HCT116 (cell line): Measurements from ENCODE around the gene ARMH3. TPM values are rescaled to one million over a fixed set of nuclear protein-coding genes. Genes with fewer than 3 reads are reported as not detected.

ENCODE experiments used
- ATAC-seq: fragments of 200-7000 bp; cut with Tn5 transposase; 2 replicates; pipeline ENCODE4 v1.9.1; 2020; ENCODE audit warnings: mild to moderate bottlenecking, moderate library complexity
- BruUV-seq: library from RNA; stranded (reverse); fragments of 400-500 nt; replicated peaks from 2 replicates; lab custom pipeline; 2021; lab: Mats Ljungman, UMichigan
- CTCF ChIA-PET: fragments of 300-600 bp; sonication (Branson Sonifier 250); formaldehyde crosslinking; loops from one replicate; lab custom pipeline; 2021; ENCODE audit warnings: antibody characterized with exemption; lab: Charles Lee
- POLR2A ChIA-PET: fragments of 300-600, 350-600 bp; sonication (Branson Sonifier 250); formaldehyde crosslinking; loops from one replicate; lab custom pipeline; 2021; ENCODE audit warnings: antibody characterized with exemption; lab: Charles Lee
- RAD21 ChIA-PET, 2 experiments: fragments of 300-600 bp; sonication (Branson Sonifier 250); formaldehyde crosslinking; loops; one replicate each; lab custom pipeline; 2023; ENCODE audit warnings: low total read pairs in 2 of 2; ENCODE audit not compliant: uncharacterized antibody in 2 of 2, unreplicated experiment in 2 of 2, low non-redundant PET in 1 of 2; lab: Charles Lee
- DNase-seq: peaks from one replicate; pipeline ENCODE4 v3.0.0-alpha.2; 2010; ENCODE audit warnings: low read depth, low spot score
- H2AFZ ChIP-seq: fragments of 200-600 bp; shearing (Covaris generic), sonication (generic); 2 replicates; pipeline ENCODE4 v1.6.1; 2017; ENCODE audit warnings: low read depth, mixed run types, mixed read lengths, antibody characterized with exemption, low read length; ENCODE audit not compliant: poor library complexity, severe bottlenecking
- H3K27ac ChIP-seq: 2 replicates; pipeline ENCODE4 v1.5.1; 2012; ENCODE audit warnings: low read depth, low read length
- H3K27me3 ChIP-seq: fragments of 200-600 bp; sonication (generic); 2 replicates; pipeline ENCODE4 v1.6.1; 2016; ENCODE audit warnings: mixed run types, low read length, mixed read lengths; ENCODE audit not compliant: insufficient read depth
- H3K36me3 ChIP-seq, 2 experiments: fragments of 200-500 bp in 1 of 2; fragments of 200-600 bp in 1 of 2; sonication (Bioruptor generic) in 1 of 2; sonication (generic) in 1 of 2; 2 replicates each; pipeline versions ENCODE4 v1.5.1 to v1.6.1; 2014 to 2016; ENCODE audit warnings: low read length in 2 of 2, inconsistent platforms in 1 of 2, mixed read lengths in 1 of 2, mixed run types in 1 of 2; ENCODE audit not compliant: insufficient read depth in 2 of 2, control insufficient read depth in 1 of 2
- H3K4me1 ChIP-seq, 2 experiments: fragments of 200-600 bp in 1 of 2; sonication (generic) in 1 of 2; 2 replicates each; pipeline versions ENCODE4 v1.5.1 to v1.6.1; 2012 to 2017; ENCODE audit warnings: low read length in 2 of 2, inconsistent platforms in 1 of 2, mild to moderate bottlenecking in 1 of 2, mixed read lengths in 1 of 2, mixed run types in 1 of 2, moderate library complexity in 1 of 2; ENCODE audit not compliant: insufficient read depth in 2 of 2, control insufficient read depth in 1 of 2
- H3K4me2 ChIP-seq: fragments of 200-600 bp; sonication (generic); 2 replicates; pipeline ENCODE4 v1.6.1; 2017; ENCODE audit warnings: mixed run types, low read length, mixed read lengths
- H3K4me3 ChIP-seq, 2 experiments: fragments of 200-600 bp in 1 of 2; sonication (generic) in 1 of 2; replicated peaks in 1 of 2; 2 replicates each; pipeline ENCODE4 v1.5.1; 2011 to 2016; ENCODE audit warnings: low read length in 2 of 2, control low read depth in 1 of 2, low read depth in 1 of 2, mild to moderate bottlenecking in 1 of 2, mixed read lengths in 1 of 2, mixed run types in 1 of 2
- H3K79me2 ChIP-seq: fragments of 200-600 bp; sonication (generic); 2 replicates; pipeline ENCODE4 v1.6.1; 2017; ENCODE audit warnings: mild to moderate bottlenecking, mixed run types, low read length, moderate library complexity, mixed read lengths; ENCODE audit not compliant: insufficient read depth
- H3K9ac ChIP-seq: fragments of 200-600 bp; sonication (generic); 2 replicates; pipeline ENCODE4 v1.6.1; 2016; ENCODE audit warnings: low read length, mixed read lengths
- H3K9me2 ChIP-seq: fragments of 200-600 bp; sonication (generic), shearing (Covaris generic); 2 replicates; pipeline ENCODE4 v1.6.1; 2017; ENCODE audit warnings: mixed run types, mild to moderate bottlenecking, moderate library complexity; ENCODE audit not compliant: insufficient read depth
- H3K9me3 ChIP-seq, 2 experiments: fragments of 200-500 bp in 1 of 2; fragments of 200-600 bp in 1 of 2; sonication (Bioruptor generic) in 1 of 2; sonication (generic) in 1 of 2; 2 replicates each; pipeline ENCODE4 v1.6.1; 2014 to 2017; ENCODE audit warnings: low read length in 2 of 2, mixed read lengths in 2 of 2, inconsistent platforms in 1 of 2, low read depth in 1 of 2, mild to moderate bottlenecking in 1 of 2, mixed run types in 1 of 2, moderate library complexity in 1 of 2; ENCODE audit not compliant: control insufficient read depth in 1 of 2, insufficient read depth in 1 of 2
- H4K20me1 ChIP-seq: fragments of 200-600 bp; sonication (generic), shearing (Covaris generic); 2 replicates; pipeline ENCODE4 v1.6.1; 2017; ENCODE audit warnings: mixed run types, mild to moderate bottlenecking, moderate library complexity; ENCODE audit not compliant: insufficient read depth
- ATF3 ChIP-seq: IDR thresholded peaks from 2 replicates; pipeline ENCODE4 v1.6.1; 2012
- CBX3 ChIP-seq: IDR thresholded peaks from 2 replicates; pipeline ENCODE4 v1.6.1; 2012; ENCODE audit warnings: low read depth
- CEBPB ChIP-seq: IDR thresholded peaks from 2 replicates; pipeline ENCODE4 v1.6.1; 2012; ENCODE audit warnings: low read depth
- EGR1 ChIP-seq: IDR thresholded peaks from 2 replicates; pipeline ENCODE4 v1.6.1; 2012; ENCODE audit warnings: low read depth
- ELF1 ChIP-seq: IDR thresholded peaks from 2 replicates; pipeline ENCODE4 v1.6.1; 2012; ENCODE audit warnings: low read depth, borderline replicate concordance
- EZH2 ChIP-seq: fragments of 200-600 bp; sonication (generic); IDR thresholded peaks from 2 replicates; pipeline ENCODE4 v1.6.1; 2017; ENCODE audit warnings: antibody characterized with exemption, mixed run types
- EZH2phosphoT487 ChIP-seq: fragments of 200-600 bp; IDR thresholded peaks from 2 replicates; pipeline ENCODE4 v1.6.1; 2018; ENCODE audit warnings: antibody characterized with exemption, borderline replicate concordance
- JUND ChIP-seq: IDR thresholded peaks from 2 replicates; pipeline ENCODE4 v1.6.1; 2012
- MAX ChIP-seq: IDR thresholded peaks from 2 replicates; pipeline ENCODE4 v1.6.1; 2012
- POLR2A ChIP-seq: IDR thresholded peaks from 2 replicates; pipeline ENCODE4 v1.7.0; 2011; ENCODE audit warnings: borderline replicate concordance; ENCODE audit not compliant: insufficient read depth, insufficient read length; ENCODE audit errors: extremely low read depth
- POLR2AphosphoS5 ChIP-seq: IDR thresholded peaks from 2 replicates; pipeline ENCODE4 v1.6.1; 2011; ENCODE audit warnings: mild to moderate bottlenecking, low read depth, low read length, moderate library complexity
- SIN3A ChIP-seq: IDR thresholded peaks from 2 replicates; pipeline ENCODE4 v1.6.1; 2012; ENCODE audit warnings: low read depth
- SP1 ChIP-seq: IDR thresholded peaks from 2 replicates; pipeline ENCODE4 v1.6.1; 2012; ENCODE audit warnings: low read depth
- SRF ChIP-seq: IDR thresholded peaks from 2 replicates; pipeline ENCODE4 v1.6.1; 2012; ENCODE audit warnings: low read depth
- TCF7L2 ChIP-seq: IDR thresholded peaks from 2 replicates; pipeline ENCODE4 v1.7.0; 2011; ENCODE audit warnings: borderline replicate concordance, inconsistent platforms; ENCODE audit not compliant: insufficient read depth, insufficient read length; ENCODE audit errors: extremely low read depth
- YY1 ChIP-seq: IDR thresholded peaks from 2 replicates; pipeline ENCODE4 v1.6.1; 2011; ENCODE audit warnings: low read length, low read depth, moderate library complexity, mild to moderate bottlenecking; ENCODE audit not compliant: insufficient replicate concordance; ENCODE audit errors: extremely low read depth
- ZBTB33 ChIP-seq: IDR thresholded peaks from 2 replicates; pipeline ENCODE4 v1.6.1; 2011; ENCODE audit warnings: mild to moderate bottlenecking, low read length, moderate library complexity; ENCODE audit not compliant: insufficient replicate concordance; ENCODE audit errors: extremely low read depth
- ZFX ChIP-seq: fragments of 450-650 bp; IDR thresholded peaks from 2 replicates; pipeline ENCODE4 v1.6.1; 2017
- ZNF274 ChIP-seq: fragments of 200-500 bp; sonication (Bioruptor generic); IDR thresholded peaks from 2 replicates; pipeline ENCODE4 v1.6.1; 2014; ENCODE audit warnings: mild to moderate bottlenecking, low read depth, low read length, inconsistent platforms
- intact Hi-C: fragments of 100-400 bp; cut with micrococcal nuclease; formaldehyde crosslinking; loops from 2 replicates; pipeline ENCODE4 v1.10.0; 2022
- total RNA-seq: library from RNA; stranded (reverse); gene quantifications from one replicate; pipeline ENCODE4 v1.2.1, GENCODE V29; 2021; ENCODE audit not compliant: unreplicated experiment

The ARMH3 gene
- total RNA-seq, 1 experiment from 2014 or later = 30.4 TPM

- TF ChIP-seq SRF (no peak), TCF7L2 (no peak), ZFX (no peak), CEBPB (no peak), POLR2AphosphoS5 (no peak), SP1 (no peak), YY1 (no peak)
Measured at GRCh38 chr10:101827919-101828600, 227.9 kb downstream of the ARMH3 start (continued).

GRCh38 chr10:101826852-101827434 is 229.0 kb downstream of the ARMH3 start:
- H3K4me3 ChIP-seq = no peak overlapping the region
- no peaks in the 10 kb centered on the region for H3K27me3 ChIP-seq
- H3K9ac ChIP-seq = no peak overlapping the region
- no peaks in the 10 kb centered on the region for H4K20me1 ChIP-seq
- H3K79me2 ChIP-seq = no peaks in the 10 kb centered on the region; the same call in 1 of the 2 replicates
- peaks cover 17 to 23% of the 10 kb centered on the region in 2 experiments for H3K4me1 ChIP-seq
- BruUV-seq = no TSS peak
- CTCF ChIA-PET = interaction anchor here (1.0 to 1.3 kb wide), 3 partner anchors 9 to 224 kb away, joined by 3 to 4 read pairs (median 3); partner anchors contain the start of gene OGA
- no peaks in the 10 kb centered on the region for H3K9me3 ChIP-seq
- no peaks in the 10 kb centered on the region for H3K36me3 ChIP-seq
- H2AFZ ChIP-seq = no peak overlapping the region
- ATAC-seq (no peak), DNase-seq (no peak)
- no peak overlapping the region for H3K4me2 ChIP-seq
- intact Hi-C loops = no loop called here
- H3K9me2 ChIP-seq = no peaks in the 10 kb centered on the region
- H3K27ac ChIP-seq = no peak overlapping the region
- RAD21 ChIA-PET = no interaction called here
- POLR2A ChIA-PET = interaction anchor here (0.9 kb wide), 1 partner anchor 8 kb away, joined by 3 read pairs; the partner anchor contains the start of gene OGA
- TF ChIP-seq POLR2AphosphoS5 (no peak), CEBPB (no peak), YY1 (no peak), SIN3A (no peak), ZBTB33 (no peak), JUND (no peak), CBX3 (no peak), EZH2phosphoT487 (no peak), EZH2 (no peak), TCF7L2 (no peak), ZNF274 (no peak), POLR2A (no peak), MAX (no peak), ATF3 (no peak), SP1 (no peak), EGR1 (no peak), ELF1 (no peak)
